Endothelial cell of umbilical vein (primary cell): ENCODE data around the gene ME3.

Source experiments
- EZH2 ChIP-seq: IDR thresholded peaks from 2 replicates; pipeline ENCODE4 v1.6.1; 2012; ENCODE audit warnings: borderline replicate concordance, low read depth, mild to moderate bottlenecking, moderate library complexity, low read length, inconsistent platforms; ENCODE audit not compliant: severe bottlenecking
- FOS ChIP-seq: IDR thresholded peaks from 2 replicates; pipeline ENCODE4 v1.6.1; 2011; ENCODE audit warnings: mild to moderate bottlenecking, low read length, moderate library complexity, borderline replicate concordance; ENCODE audit not compliant: insufficient read depth
- POLR2A ChIP-seq: IDR thresholded peaks from 2 replicates; pipeline ENCODE4 v1.6.1; 2012; ENCODE audit warnings: low read depth, mild to moderate bottlenecking, control low read depth, low read length
- POLR2AphosphoS5 ChIP-seq: IDR thresholded peaks from 2 replicates; pipeline ENCODE4 v1.6.1; 2012; ENCODE audit warnings: low read depth, mild to moderate bottlenecking, control low read depth, low read length, moderate library complexity; ENCODE audit not compliant: insufficient read depth
- TF ChIP-seq, protein P1 (sequence below), 2 donors: IDR thresholded peaks; 1 replicate in 1 of 2; 2 replicates in 1 of 2; pipeline ENCODE4 v1.5.1; 2011; ENCODE audit warnings: low read length in 2 of 2, mild to moderate bottlenecking in 2 of 2, moderate library complexity in 2 of 2, control low read depth in 1 of 2, inconsistent platforms in 1 of 2, low read depth in 1 of 2; ENCODE audit not compliant: insufficient read depth in 1 of 2; ENCODE audit errors: extremely low read depth in 1 of 2
- TF ChIP-seq, protein P2 (sequence below): IDR thresholded peaks from 2 replicates; pipeline ENCODE4 v1.6.1; 2011; ENCODE audit not compliant: insufficient read depth, insufficient read length

DNA sequence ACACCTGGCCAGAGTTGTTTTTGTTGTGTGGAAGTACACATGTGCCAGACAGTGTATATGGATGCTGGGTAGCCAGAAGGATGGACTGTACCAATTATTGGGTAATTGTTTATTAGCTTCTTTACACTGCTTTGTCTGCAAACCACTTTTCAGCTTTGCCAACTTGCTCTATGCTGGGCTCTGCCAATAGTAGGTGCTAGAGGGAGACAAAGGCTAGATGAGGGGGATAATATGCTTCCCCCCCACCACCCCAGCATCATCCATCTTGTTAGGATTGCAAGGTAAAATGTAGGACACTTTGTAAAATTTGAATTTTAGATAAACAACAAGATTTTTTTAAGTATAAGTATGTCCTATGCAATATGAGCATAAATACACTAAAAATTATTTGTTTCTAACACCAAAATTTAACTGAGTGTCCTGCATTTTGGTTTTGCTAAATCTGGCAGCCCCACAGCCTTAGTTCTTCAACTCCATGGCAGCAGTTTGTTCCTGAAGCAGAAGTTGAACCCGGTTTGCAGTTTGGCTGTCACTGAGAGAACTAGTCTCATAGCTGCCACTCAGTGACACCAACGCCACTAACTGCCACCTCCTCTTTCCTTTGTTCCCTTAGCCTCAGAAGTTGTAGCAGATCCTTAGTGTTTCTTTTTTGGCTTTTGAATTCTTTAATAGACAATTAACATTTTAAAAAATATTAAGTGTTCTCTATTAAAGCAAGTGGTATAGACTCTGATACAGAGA is 219.0 kb downstream of the ME3 start:
- TF ChIP-seq, protein P1, sequence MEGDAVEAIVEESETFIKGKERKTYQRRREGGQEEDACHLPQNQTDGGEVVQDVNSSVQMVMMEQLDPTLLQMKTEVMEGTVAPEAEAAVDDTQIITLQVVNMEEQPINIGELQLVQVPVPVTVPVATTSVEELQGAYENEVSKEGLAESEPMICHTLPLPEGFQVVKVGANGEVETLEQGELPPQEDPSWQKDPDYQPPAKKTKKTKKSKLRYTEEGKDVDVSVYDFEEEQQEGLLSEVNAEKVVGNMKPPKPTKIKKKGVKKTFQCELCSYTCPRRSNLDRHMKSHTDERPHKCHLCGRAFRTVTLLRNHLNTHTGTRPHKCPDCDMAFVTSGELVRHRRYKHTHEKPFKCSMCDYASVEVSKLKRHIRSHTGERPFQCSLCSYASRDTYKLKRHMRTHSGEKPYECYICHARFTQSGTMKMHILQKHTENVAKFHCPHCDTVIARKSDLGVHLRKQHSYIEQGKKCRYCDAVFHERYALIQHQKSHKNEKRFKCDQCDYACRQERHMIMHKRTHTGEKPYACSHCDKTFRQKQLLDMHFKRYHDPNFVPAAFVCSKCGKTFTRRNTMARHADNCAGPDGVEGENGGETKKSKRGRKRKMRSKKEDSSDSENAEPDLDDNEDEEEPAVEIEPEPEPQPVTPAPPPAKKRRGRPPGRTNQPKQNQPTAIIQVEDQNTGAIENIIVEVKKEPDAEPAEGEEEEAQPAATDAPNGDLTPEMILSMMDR (IDR thresholded peaks at IDR 0.05; ENCODE audit: extremely low read depth in 1 of 2, insufficient read depth in 1 of 2, low read depth in 1 of 2, low read length in 2 of 2), result peak in 1 of 2 donors; percentile 3
- TF ChIP-seq POLR2AphosphoS5 (no peak), POLR2A (no peak), EZH2 (no peak), FOS (no peak)
- TF ChIP-seq, protein P2, sequence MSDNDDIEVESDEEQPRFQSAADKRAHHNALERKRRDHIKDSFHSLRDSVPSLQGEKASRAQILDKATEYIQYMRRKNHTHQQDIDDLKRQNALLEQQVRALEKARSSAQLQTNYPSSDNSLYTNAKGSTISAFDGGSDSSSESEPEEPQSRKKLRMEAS, result no peak
